ENCODE results near the gene SLC27A5. TPM values are rescaled to one million over a fixed set of nuclear protein-coding genes. Genes with fewer than 3 reads are reported as not detected.

The SLC27A5 gene
- total RNA-seq, 1 experiment from 2014 or later: 8.4 TPM

- ChIA-PET POLR2A (ENCODE audit: unreplicated experiment) (no interaction called here), CTCF (no interaction called here)
- H3K4me2 ChIP-seq: no peak overlapping the region
- H3K27ac ChIP-seq: no peak overlapping the region
- no peaks in the 10 kb centered on the region for H3K36me3 ChIP-seq (ENCODE audit: low read depth)
- no peaks in the 10 kb centered on the region for H3K79me2 ChIP-seq (ENCODE audit: low read depth)
- H3K9me2 ChIP-seq (ENCODE audit: insufficient read depth): no peaks in the 10 kb centered on the region
- H3F3A ChIP-seq (ENCODE audit: insufficient read depth, low read depth): no peaks in the 10 kb centered on the region
- TF ChIP-seq CTCF (conservative IDR thresholded peaks at IDR 0.05) (no peak), EZH2 (IDR thresholded peaks at IDR 0.05; ENCODE audit: low read depth) (no peak)
- H2AFZ ChIP-seq: no peak overlapping the region
- no peak for DNase-seq
- no TSS peak for BruUV-seq (replicated peaks)
- H3K4me3 ChIP-seq: no peak overlapping the region
- H3K9me3 ChIP-seq (ENCODE audit: insufficient read depth, low read depth): no peaks in the 10 kb centered on the region
- peaks cover 31% of the 10 kb centered on the region for H3K27me3 ChIP-seq (ENCODE audit: insufficient read depth, low read depth)
- no peaks in the 10 kb centered on the region for H3K4me1 ChIP-seq (replicated peaks; ENCODE audit: insufficient read depth)
- intact Hi-C loops (cut with micrococcal nuclease; ENCODE audit: unreplicated experiment): no loop called here
- no peaks in the 10 kb centered on the region for H4K20me1 ChIP-seq (ENCODE audit: insufficient read depth)
Measured at GRCh38 chr19:58535857-58536256, 24.1 kb upstream of the SLC27A5 start.

- no peak for DNase-seq
- H3K27me3 ChIP-seq (ENCODE audit: insufficient read depth, low read depth): peaks cover 51% of the 10 kb centered on the region
- ChIA-PET POLR2A (ENCODE audit: unreplicated experiment) (no interaction called here), CTCF (no interaction called here)
- H3K36me3 ChIP-seq (ENCODE audit: low read depth): no peaks in the 10 kb centered on the region
- H3K9me2 ChIP-seq (ENCODE audit: insufficient read depth): no peaks in the 10 kb centered on the region
- H3K79me2 ChIP-seq (ENCODE audit: low read depth): no peaks in the 10 kb centered on the region
- no peak overlapping the region for H3K27ac ChIP-seq
- TF ChIP-seq CTCF (conservative IDR thresholded peaks at IDR 0.05): no peak
- TF ChIP-seq EZH2 (IDR thresholded peaks at IDR 0.05; ENCODE audit: low read depth): no peak
- H2AFZ ChIP-seq: no peak overlapping the region
- H3K4me2 ChIP-seq: no peak overlapping the region
- intact Hi-C loops (cut with micrococcal nuclease; ENCODE audit: unreplicated experiment): no loop called here
- no peaks in the 10 kb centered on the region for H4K20me1 ChIP-seq (ENCODE audit: insufficient read depth)
- H3K4me3 ChIP-seq: no peak overlapping the region
- no peaks in the 10 kb centered on the region for H3K9me3 ChIP-seq (ENCODE audit: insufficient read depth, low read depth)
- no peaks in the 10 kb centered on the region for H3F3A ChIP-seq (ENCODE audit: insufficient read depth, low read depth)
- BruUV-seq (replicated peaks): no TSS peak
- no peaks in the 10 kb centered on the region for H3K4me1 ChIP-seq (replicated peaks; ENCODE audit: insufficient read depth)
Measured at GRCh38 chr19:58531034-58531840, 19.4 kb upstream of the SLC27A5 start.

- no peak for DNase-seq
- Histone ChIP-seq H3K9me2 (ENCODE audit: insufficient read depth) (no peaks in the 10 kb centered on the region), H3K4me1 (replicated peaks; ENCODE audit: insufficient read depth) (no peaks in the 10 kb centered on the region), H4K20me1 (ENCODE audit: insufficient read depth) (no peaks in the 10 kb centered on the region), H3K36me3 (ENCODE audit: low read depth) (no peaks in the 10 kb centered on the region), H3K4me2 (no peak overlapping the region), H3K4me3 (no peak overlapping the region), H3K79me2 (ENCODE audit: low read depth) (no peaks in the 10 kb centered on the region), H2AFZ (no peak overlapping the region), H3F3A (ENCODE audit: insufficient read depth, low read depth) (no peaks in the 10 kb centered on the region), H3K27ac (no peak overlapping the region), H3K9me3 (ENCODE audit: insufficient read depth, low read depth) (no peaks in the 10 kb centered on the region), H3K27me3 (ENCODE audit: insufficient read depth, low read depth) (peaks cover 51% of the 10 kb centered on the region)
- POLR2A ChIA-PET (ENCODE audit: unreplicated experiment): no interaction called here
- intact Hi-C loops (cut with micrococcal nuclease; ENCODE audit: unreplicated experiment): no loop called here
- BruUV-seq (replicated peaks): no TSS peak
- CTCF ChIA-PET: no interaction called here
- TF ChIP-seq EZH2 (IDR thresholded peaks at IDR 0.05; ENCODE audit: low read depth): no peak
- no peak for TF ChIP-seq CTCF (conservative IDR thresholded peaks at IDR 0.05)
Measured at GRCh38 chr19:58529405-58529804, 17.6 kb upstream of the SLC27A5 start.

Data from PC-9 (cell line).